HepG2 (cell line): ENCODE data around the gene STXBP5L.

Experiments
- CTCF ChIP-seq: sonication (generic); formaldehyde crosslinking; IDR thresholded peaks from 2 replicates; pipeline ENCODE4 v1.5.0; 2020; ENCODE audit warnings: mild to moderate bottlenecking, missing genetic modification reagents, moderate library complexity
- DNMT3B ChIP-seq: conservative IDR thresholded peaks from 2 replicates; pipeline ENCODE4 v1.6.1; 2016; ENCODE audit warnings: missing biosample characterization, control low read depth
- EED ChIP-seq: sonication (generic); formaldehyde crosslinking; IDR thresholded peaks from 2 replicates; pipeline ENCODE4 v1.5.0; 2020; ENCODE audit warnings: mild to moderate bottlenecking, missing genetic modification reagents
- FOXA1 ChIP-seq, 2 experiments: fragments of 450-650 bp in 1 of 2; sonication (generic) in 1 of 2; formaldehyde crosslinking in 1 of 2; IDR thresholded peaks; 2 replicates each; pipeline versions ENCODE4 v1.4.0 to v1.6.1; 2016 to 2020; ENCODE audit warnings: missing genetic modification reagents in 1 of 2
- HNRNPH1 ChIP-seq: fragments of 200-400 bp; formaldehyde crosslinking; optimal IDR thresholded peaks from 2 replicates; pipeline ENCODE3; 2017; ENCODE audit warnings: mild to moderate bottlenecking, low read depth, low read length
- IRF2 ChIP-seq: IDR thresholded peaks from 2 replicates; pipeline ENCODE4 v1.6.1; 2018; ENCODE audit warnings: missing genetic modification reagents, missing compliant biosample characterization
- PHF8 ChIP-seq: sonication (generic); formaldehyde crosslinking; IDR thresholded peaks from 2 replicates; pipeline ENCODE4 v1.5.0; 2020; ENCODE audit warnings: missing genetic modification reagents
- POLR2A ChIP-seq, 2 experiments: IDR thresholded peaks; 2 replicates each; pipeline ENCODE4 v1.6.1; 2011; ENCODE audit warnings: low read depth in 2 of 2, low read length in 2 of 2, mild to moderate bottlenecking in 1 of 2, moderate library complexity in 1 of 2; ENCODE audit not compliant: insufficient read depth in 1 of 2
- RAD21 ChIP-seq: fragments of 450-650 bp; formaldehyde crosslinking; IDR thresholded peaks from 2 replicates; pipeline ENCODE4 v1.5.0; 2020; ENCODE audit warnings: mild to moderate bottlenecking
- SMC3 ChIP-seq: IDR thresholded peaks from 2 replicates; pipeline ENCODE4 v1.6.1; 2011; ENCODE audit warnings: low read length, improper control_type of control experiment
- YEATS2 ChIP-seq: sonication (generic); formaldehyde crosslinking; IDR thresholded peaks from 2 replicates; pipeline ENCODE4 v1.4.0; 2020; ENCODE audit warnings: missing genetic modification reagents, borderline replicate concordance
- ZFX ChIP-seq: sonication (generic); formaldehyde crosslinking; IDR thresholded peaks from 2 replicates; pipeline ENCODE4 v1.4.0; 2020; ENCODE audit warnings: mild to moderate bottlenecking, low read depth, missing genetic modification reagents, moderate library complexity
- TF ChIP-seq, protein P1 (sequence below): sonication (generic); formaldehyde crosslinking; conservative IDR thresholded peaks from 2 replicates; pipeline ENCODE4 v1.8.1; 2023; ENCODE audit warnings: missing genetic modification reagents

DNA sequence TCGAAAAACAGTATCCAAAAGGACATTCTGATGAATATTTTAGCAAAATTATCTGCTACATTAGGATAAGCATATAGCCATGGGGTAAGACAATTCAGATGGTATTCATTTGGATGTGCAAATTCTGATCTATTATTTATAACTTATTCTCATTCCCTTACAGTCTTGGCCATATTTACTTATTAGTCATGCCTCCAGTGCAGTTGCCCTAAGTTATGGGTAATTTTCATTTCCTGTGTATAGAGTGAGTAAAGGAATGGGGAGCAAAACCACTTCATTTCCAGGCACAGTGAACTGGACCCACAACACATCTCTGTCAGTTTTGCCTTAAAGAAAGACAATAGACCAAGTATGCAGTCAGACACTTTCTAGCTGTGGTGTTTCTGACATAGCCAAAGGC, 503.5 kb downstream of the STXBP5L start:
- no peak for TF ChIP-seq EED (CRISPR knock-in tag)
- no peak for TF ChIP-seq PHF8 (CRISPR knock-in tag)
- no peak for TF ChIP-seq FOXA1 (IDR thresholded peaks at IDR 0.05)
- no peak for TF ChIP-seq FOXA1 (CRISPR knock-in tag; IDR thresholded peaks at IDR 0.05)
- no peak for TF ChIP-seq POLR2A (IDR thresholded peaks at IDR 0.05; ENCODE audit: insufficient read depth in 1 of 2, low read depth in 2 of 2, low read length in 2 of 2)
- TF ChIP-seq YEATS2 (CRISPR knock-in tag) = no peak
- TF ChIP-seq RAD21 (CRISPR knock-in tag) = no peak
- TF ChIP-seq DNMT3B (CRISPR knock-in tag) = no peak
- TF ChIP-seq HNRNPH1 = no peak
- no peak for TF ChIP-seq CTCF (CRISPR knock-in tag)
- no peak for TF ChIP-seq IRF2 (CRISPR knock-in tag)
- TF ChIP-seq, protein P1, sequence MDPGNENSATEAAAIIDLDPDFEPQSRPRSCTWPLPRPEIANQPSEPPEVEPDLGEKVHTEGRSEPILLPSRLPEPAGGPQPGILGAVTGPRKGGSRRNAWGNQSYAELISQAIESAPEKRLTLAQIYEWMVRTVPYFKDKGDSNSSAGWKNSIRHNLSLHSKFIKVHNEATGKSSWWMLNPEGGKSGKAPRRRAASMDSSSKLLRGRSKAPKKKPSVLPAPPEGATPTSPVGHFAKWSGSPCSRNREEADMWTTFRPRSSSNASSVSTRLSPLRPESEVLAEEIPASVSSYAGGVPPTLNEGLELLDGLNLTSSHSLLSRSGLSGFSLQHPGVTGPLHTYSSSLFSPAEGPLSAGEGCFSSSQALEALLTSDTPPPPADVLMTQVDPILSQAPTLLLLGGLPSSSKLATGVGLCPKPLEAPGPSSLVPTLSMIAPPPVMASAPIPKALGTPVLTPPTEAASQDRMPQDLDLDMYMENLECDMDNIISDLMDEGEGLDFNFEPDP (CRISPR knock-in tag) = no peak
- TF ChIP-seq ZFX (CRISPR knock-in tag) = no peak
- TF ChIP-seq SMC3 = no peak
